ENCODE data around the gene EML6. TPM values are rescaled to one million over a fixed set of nuclear protein-coding genes. Genes with fewer than 3 reads are reported as not detected.
A peak's percentile ranks its signal among the peaks of the same experiment; 100 is the strongest.

EML6 gene
- total and polyA plus RNA-seq, 7 donors, result 0.38 to 9.3 (median 2.5) TPM

DNA sequence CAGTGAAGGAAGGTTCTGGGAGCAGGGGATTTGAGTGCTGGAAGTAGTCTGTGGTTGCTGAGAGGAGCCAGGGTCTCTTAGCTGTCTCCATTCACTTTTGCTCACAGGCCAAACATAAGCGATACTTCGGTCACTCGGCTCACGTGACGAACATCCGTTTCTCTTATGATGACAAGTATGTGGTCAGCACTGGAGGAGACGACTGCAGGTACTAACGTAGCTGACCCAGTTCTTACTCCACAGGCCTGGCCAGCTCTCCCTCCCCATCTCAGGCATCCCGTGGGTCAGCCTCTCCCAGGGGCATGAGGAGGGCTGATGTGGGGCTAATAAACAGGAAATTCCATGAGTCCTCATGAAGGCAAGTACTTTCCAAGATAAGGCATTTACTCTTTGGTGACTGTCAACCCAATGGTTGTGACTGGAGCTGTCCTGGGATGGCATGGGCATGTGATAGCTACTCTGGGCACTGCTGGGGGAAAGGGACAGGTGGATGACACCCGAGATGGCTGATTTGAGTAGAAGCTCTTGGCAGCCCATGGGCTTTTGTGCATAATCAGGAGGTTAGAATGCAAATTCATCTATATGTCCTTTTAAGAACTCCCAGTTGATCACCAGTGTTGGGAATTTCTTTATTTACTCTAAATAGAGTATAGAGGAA is 245.2 kb downstream of the EML6 start:
- 15 to 34% (median 29%) methylated on average over 10 of the region's 10 CpGs for WGBS, 3 donors
- H3K27me3 ChIP-seq (ENCODE audit: insufficient read depth in 3 of 3, low read length in 2 of 3), result no peaks in the 10 kb centered on the region
- ATAC-seq, result peak; percentile 87 to 93 (median 88)
- DNase-seq, result peak; percentile 41 to 67
- H3K4me1 ChIP-seq, result peaks cover 64% of the 10 kb centered on the region
- intact Hi-C loops (cut with DNase I), result loop anchor here in 1 of 2 donors (1.0 kb wide), 1 partner anchor 22 kb away; no protein-coding TSS in a partner anchor
- no peaks in the 10 kb centered on the region for H3K9me3 ChIP-seq
- H3K27ac ChIP-seq, result peak overlapping the region; percentile 95
- H3K4me3 ChIP-seq, result peak overlapping the region; percentile 16
- TF ChIP-seq, protein P1, sequence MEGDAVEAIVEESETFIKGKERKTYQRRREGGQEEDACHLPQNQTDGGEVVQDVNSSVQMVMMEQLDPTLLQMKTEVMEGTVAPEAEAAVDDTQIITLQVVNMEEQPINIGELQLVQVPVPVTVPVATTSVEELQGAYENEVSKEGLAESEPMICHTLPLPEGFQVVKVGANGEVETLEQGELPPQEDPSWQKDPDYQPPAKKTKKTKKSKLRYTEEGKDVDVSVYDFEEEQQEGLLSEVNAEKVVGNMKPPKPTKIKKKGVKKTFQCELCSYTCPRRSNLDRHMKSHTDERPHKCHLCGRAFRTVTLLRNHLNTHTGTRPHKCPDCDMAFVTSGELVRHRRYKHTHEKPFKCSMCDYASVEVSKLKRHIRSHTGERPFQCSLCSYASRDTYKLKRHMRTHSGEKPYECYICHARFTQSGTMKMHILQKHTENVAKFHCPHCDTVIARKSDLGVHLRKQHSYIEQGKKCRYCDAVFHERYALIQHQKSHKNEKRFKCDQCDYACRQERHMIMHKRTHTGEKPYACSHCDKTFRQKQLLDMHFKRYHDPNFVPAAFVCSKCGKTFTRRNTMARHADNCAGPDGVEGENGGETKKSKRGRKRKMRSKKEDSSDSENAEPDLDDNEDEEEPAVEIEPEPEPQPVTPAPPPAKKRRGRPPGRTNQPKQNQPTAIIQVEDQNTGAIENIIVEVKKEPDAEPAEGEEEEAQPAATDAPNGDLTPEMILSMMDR (IDR thresholded peaks at IDR 0.05), result no peak
- peaks cover 0 to 23% of the 10 kb centered on the region in 2 donors for H3K36me3 ChIP-seq (ENCODE audit: insufficient read depth in 1 of 2, low read depth in 1 of 2)

DNA sequence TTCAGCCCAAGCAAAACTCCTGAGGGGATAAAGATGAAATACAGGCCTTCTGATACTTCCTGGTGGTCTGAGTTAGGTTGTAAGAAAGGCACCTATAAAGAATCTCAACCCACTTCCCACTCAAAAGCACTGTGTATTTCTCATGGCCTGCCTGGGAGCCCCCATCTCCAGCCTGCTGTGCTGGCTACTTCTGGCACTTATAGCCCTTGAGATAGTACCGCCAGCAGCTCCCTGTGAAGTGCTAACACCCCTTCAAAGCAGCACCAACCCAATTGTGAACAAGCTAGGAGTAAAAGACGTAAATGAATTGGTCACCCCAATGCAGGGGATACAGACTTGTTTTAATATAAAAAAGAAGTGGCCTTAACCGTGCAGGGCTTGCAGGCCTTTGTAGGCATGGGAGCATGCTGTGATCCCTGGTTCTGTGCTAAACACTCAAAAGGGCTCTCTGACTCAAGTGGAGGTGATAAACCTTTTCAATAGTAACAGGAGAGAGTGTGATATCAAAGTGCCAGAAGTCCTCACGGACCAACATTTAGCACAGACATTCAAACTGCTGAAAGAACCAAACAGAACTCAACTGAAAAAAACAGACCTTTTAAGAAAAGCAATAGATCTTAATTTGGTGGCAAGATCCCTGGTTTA is 246.0 kb downstream of the EML6 start:
- intact Hi-C loops (cut with DNase I), result no loop called here
- WGBS, 3 donors, result 44 to 61% (median 46%) methylated on average over 4 of the region's 4 CpGs
- TF ChIP-seq, protein P1 (IDR thresholded peaks at IDR 0.05), result no peak
- Histone ChIP-seq H3K4me1 (peaks cover 71% of the 10 kb centered on the region), H3K9me3 (no peaks in the 10 kb centered on the region), H3K27ac (peak overlapping the region; percentile 95), H3K36me3 (ENCODE audit: insufficient read depth in 1 of 2, low read depth in 1 of 2) (peaks cover 0 to 23% of the 10 kb centered on the region in 2 donors), H3K4me3 (no peak overlapping the region), H3K27me3 (ENCODE audit: insufficient read depth in 3 of 3, low read length in 2 of 3) (no peaks in the 10 kb centered on the region)
- ATAC-seq (peak in 1 of 4 donors; percentile 30), DNase-seq (no peak)

DNA sequence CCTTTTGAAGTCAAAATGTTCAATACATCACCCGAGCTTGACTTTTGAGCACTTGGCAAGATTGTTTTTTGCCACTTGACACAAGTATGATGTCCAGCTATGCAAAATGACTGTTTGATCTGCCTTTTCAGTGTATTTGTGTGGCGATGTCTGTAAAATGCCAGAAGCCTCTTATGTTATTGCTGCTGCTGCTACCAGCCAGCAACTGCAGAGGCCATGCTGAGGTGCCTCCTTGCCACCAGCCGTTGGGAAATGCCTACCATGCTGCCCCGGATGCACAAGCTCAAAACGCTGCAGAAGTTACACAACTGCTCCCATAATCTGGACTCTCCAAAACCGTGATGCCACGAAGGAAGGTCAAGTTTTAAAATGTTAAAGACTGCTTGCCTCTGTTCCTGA is 246.5 kb downstream of the EML6 start:
- 52 to 66% (median 55%) methylated on average over 7 of the region's 7 CpGs for WGBS, 3 donors
- H3K4me1 ChIP-seq, result peaks cover 77% of the 10 kb centered on the region
- no peaks in the 10 kb centered on the region for H3K9me3 ChIP-seq
- ATAC-seq, result peak in 2 of 4 donors; percentile 29 to 30
- peak overlapping the region; percentile 95 for H3K27ac ChIP-seq
- TF ChIP-seq, protein P1 (IDR thresholded peaks at IDR 0.05), result no peak
- H3K36me3 ChIP-seq (ENCODE audit: insufficient read depth in 1 of 2, low read depth in 1 of 2), result peaks cover 0 to 23% of the 10 kb centered on the region in 2 donors
- intact Hi-C loops (cut with DNase I), result loop anchor here (5.0 to 10.0 kb wide), 2 partner anchors 37 to 65 kb away; no protein-coding TSS in a partner anchor
- DNase-seq, result no peak
- H3K27me3 ChIP-seq (ENCODE audit: insufficient read depth in 3 of 3, low read length in 2 of 3), result no peaks in the 10 kb centered on the region
- no peak overlapping the region for H3K4me3 ChIP-seq

DNA sequence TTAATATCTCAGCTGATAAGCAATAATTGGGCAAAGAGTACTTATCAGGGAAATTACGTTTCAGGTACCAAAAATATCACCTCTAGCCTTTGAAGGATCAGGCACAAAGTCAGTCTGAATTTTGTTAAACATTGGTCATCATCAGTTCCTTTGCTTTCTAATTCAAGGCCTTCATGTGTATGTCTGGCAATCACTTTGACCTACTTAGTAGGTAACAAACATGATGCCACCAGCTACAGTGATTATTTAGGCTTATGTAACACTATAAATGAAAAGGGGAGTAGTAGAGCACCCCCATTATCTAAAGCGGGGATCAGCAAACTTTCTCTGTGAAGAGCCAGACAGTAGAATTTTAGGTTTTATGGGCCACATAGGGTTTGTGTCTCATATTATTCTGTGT is 251.7 kb downstream of the EML6 start:
- Histone ChIP-seq H3K27ac (peak overlapping the region; percentile 95), H3K27me3 (ENCODE audit: insufficient read depth in 3 of 3, low read length in 2 of 3) (no peaks in the 10 kb centered on the region), H3K4me3 (peak overlapping the region; percentile 40), H3K9me3 (no peaks in the 10 kb centered on the region), H3K36me3 (ENCODE audit: insufficient read depth in 1 of 2, low read depth in 1 of 2) (peaks cover 0 to 23% of the 10 kb centered on the region in 2 donors), H3K4me1 (peaks cover 90% of the 10 kb centered on the region)
- intact Hi-C loops (cut with DNase I), result loop anchor here in 1 of 2 donors (10.0 kb wide), 1 partner anchor 70 kb away; no protein-coding TSS in a partner anchor
- 30 to 76% (median 49%) methylated on average over 2 of the region's 2 CpGs for WGBS, 3 donors
- DNase-seq (no peak), ATAC-seq (peak; percentile 4 to 52 (median 48))
- TF ChIP-seq, protein P1 (IDR thresholded peaks at IDR 0.05), result no peak

Data from psoas muscle (tissue), 8 donors.